H1 (cell line): ENCODE data around the gene MTFR2. TPM values are rescaled to one million over a fixed set of nuclear protein-coding genes. Genes with fewer than 3 reads are reported as not detected.

Experiments
- CTCF ChIA-PET: fragments of 300-600 bp; sonication (Branson Sonifier 250); formaldehyde crosslinking; loops from one replicate; lab custom pipeline; 2021; ENCODE audit not compliant: partially characterized antibody; lab: Charles Lee
- POLR2A ChIA-PET: fragments of 300-600 bp; sonication (Branson Sonifier 250); formaldehyde crosslinking; loops from one replicate; lab custom pipeline; 2021; ENCODE audit warnings: inconsistent platforms; ENCODE audit not compliant: partially characterized antibody; lab: Charles Lee
- DNase-seq, 2 experiments: peaks; one replicate each; pipeline versions ENCODE4 v3.0.0 to v3.0.0-alpha.2; 2010 to 2022; ENCODE audit warnings: low spot score in 2 of 2, low read depth in 1 of 2, mixed read lengths in 1 of 2
- FAIRE-seq: peaks from 2 replicates; lab custom pipeline; 2011; peaks lifted over from hg19 to GRCh38; lab: Jason Lieb, UNC
- H2AFZ ChIP-seq: 2 replicates; pipeline ENCODE4 v1.8.1; 2012; ENCODE audit warnings: low read length, inconsistent platforms
- H2AK5ac ChIP-seq: 2 replicates; pipeline ENCODE4 v1.6.1; 2013; ENCODE audit warnings: low read depth, low read length
- H2BK120ac ChIP-seq: replicated peaks from 2 replicates; pipeline ENCODE3; 2013; ENCODE audit warnings: low read depth, low read length, inconsistent platforms
- H2BK12ac ChIP-seq: 2 replicates; pipeline ENCODE4 v1.6.1; 2013; ENCODE audit warnings: low read depth, low read length
- H2BK15ac ChIP-seq: 2 replicates; pipeline ENCODE4 v1.6.1; 2013; ENCODE audit warnings: low read length
- H2BK20ac ChIP-seq: 2 replicates; pipeline ENCODE4 v1.6.1; 2013; ENCODE audit warnings: low read length
- H2BK5ac ChIP-seq: 2 replicates; pipeline ENCODE4 v1.6.1; 2013; ENCODE audit warnings: low read depth, low read length
- H3K14ac ChIP-seq: 2 replicates; pipeline ENCODE4 v1.6.1; 2013; ENCODE audit warnings: inconsistent platforms; ENCODE audit not compliant: insufficient read length
- H3K18ac ChIP-seq: 2 replicates; pipeline ENCODE4 v1.6.1; 2013; ENCODE audit warnings: low read length; ENCODE audit errors: extremely low read depth
- H3K23ac ChIP-seq: 2 replicates; pipeline ENCODE4 v1.6.1; 2013; ENCODE audit warnings: inconsistent platforms; ENCODE audit not compliant: insufficient read length
- H3K23me2 ChIP-seq: 2 replicates; pipeline ENCODE4 v1.6.1; 2013; ENCODE audit warnings: low read depth, low read length
- H3K27ac ChIP-seq: 2 replicates; pipeline ENCODE4 v1.6.1; 2011; ENCODE audit warnings: low read depth, low read length, inconsistent platforms
- H3K27me3 ChIP-seq, 4 experiments: replicated peaks in 1 of 4; 1 replicate in 1 of 4; 2 replicates in 3 of 4; pipeline versions ENCODE4 v1.6.1 to v1.8.1; 2011 to 2013; ENCODE audit warnings: low read length in 3 of 4, mild to moderate bottlenecking in 3 of 4, inconsistent platforms in 2 of 4, mixed read lengths in 2 of 4, moderate library complexity in 1 of 4; ENCODE audit not compliant: control insufficient read depth in 3 of 4, insufficient read depth in 3 of 4; ENCODE audit errors: extremely low read depth in 1 of 4
- H3K36me3 ChIP-seq, 4 experiments: 2 replicates each; pipeline versions ENCODE4 v1.6.1 to v1.8.1; 2011 to 2013; ENCODE audit warnings: mild to moderate bottlenecking in 4 of 4, low read length in 3 of 4, moderate library complexity in 2 of 4, control low read depth in 1 of 4, inconsistent platforms in 1 of 4; ENCODE audit not compliant: insufficient read depth in 4 of 4, control insufficient read depth in 2 of 4
- H3K4ac ChIP-seq: replicated peaks from 2 replicates; pipeline ENCODE3; 2013; ENCODE audit warnings: low read length, low read depth, mixed read lengths, inconsistent platforms; ENCODE audit not compliant: insufficient read length
- H3K4me1 ChIP-seq, 4 experiments: replicated peaks in 1 of 4; 1 replicate in 1 of 4; 2 replicates in 3 of 4; pipeline versions ENCODE4 v1.6.1 to v1.8.1; 2011 to 2013; ENCODE audit warnings: low read length in 3 of 4, inconsistent platforms in 2 of 4, mixed read lengths in 1 of 4; ENCODE audit not compliant: insufficient read depth in 4 of 4, control insufficient read depth in 3 of 4
- H3K4me2 ChIP-seq, 2 experiments: 2 replicates each; pipeline versions ENCODE4 v1.6.1 to v1.8.1; 2011 to 2013; ENCODE audit warnings: low read depth in 2 of 2, low read length in 2 of 2, control low read depth in 1 of 2, inconsistent platforms in 1 of 2, mild to moderate bottlenecking in 1 of 2; ENCODE audit not compliant: insufficient read depth in 1 of 2
- H3K4me3 ChIP-seq, 4 experiments: fragments of 200-600, 300-600 bp in 1 of 4; sonication (generic), shearing (Covaris generic), sonication (Bioruptor Twin) in 1 of 4; 2 replicates each; pipeline versions ENCODE4 v1.5.1 to v1.8.1; 2011 to 2016; ENCODE audit warnings: low read length in 4 of 4, low read depth in 3 of 4, control low read depth in 2 of 4, inconsistent platforms in 2 of 4, mild to moderate bottlenecking in 2 of 4, mixed read lengths in 1 of 4, moderate library complexity in 1 of 4; ENCODE audit not compliant: insufficient read depth in 2 of 4; ENCODE audit errors: extremely low read depth in 1 of 4
- H3K56ac ChIP-seq: replicated peaks from 2 replicates; pipeline ENCODE3; 2013; ENCODE audit warnings: low read depth, mild to moderate bottlenecking, mixed read lengths, low read length, inconsistent platforms; ENCODE audit not compliant: insufficient read length
- H3K79me1 ChIP-seq: 2 replicates; pipeline ENCODE4 v1.6.1; 2013; ENCODE audit warnings: low read depth, low read length, control low read depth
- H3K79me2 ChIP-seq, 2 experiments: 2 replicates each; pipeline versions ENCODE4 v1.6.1 to v1.8.1; 2012 to 2013; ENCODE audit warnings: low read length in 2 of 2, mild to moderate bottlenecking in 2 of 2, inconsistent platforms in 1 of 2; ENCODE audit not compliant: insufficient read depth in 2 of 2, control insufficient read depth in 1 of 2
- H3K9ac ChIP-seq, 4 experiments: replicated peaks in 1 of 4; 1 replicate in 1 of 4; 2 replicates in 3 of 4; pipeline versions ENCODE4 v1.6.1 to v1.8.1; 2011 to 2013; ENCODE audit warnings: low read depth in 3 of 4, low read length in 3 of 4, control low read depth in 2 of 4, mild to moderate bottlenecking in 2 of 4, moderate library complexity in 2 of 4, inconsistent platforms in 1 of 4; ENCODE audit errors: extremely low read depth in 1 of 4
- H3K9me3 ChIP-seq, 2 experiments: 2 replicates each; pipeline versions ENCODE4 v1.6.1 to v1.8.1; 2012 to 2013; ENCODE audit warnings: mild to moderate bottlenecking in 2 of 2, moderate library complexity in 2 of 2, control low read depth in 1 of 2, inconsistent platforms in 1 of 2, low read depth in 1 of 2, low read length in 1 of 2, mixed read lengths in 1 of 2; ENCODE audit not compliant: insufficient read depth in 2 of 2
- H4K20me1 ChIP-seq, 2 experiments: replicated peaks in 1 of 2; 2 replicates each; pipeline versions ENCODE3 to v1.8.1; 2011 to 2013; ENCODE audit warnings: inconsistent platforms in 2 of 2, low read length in 2 of 2, mild to moderate bottlenecking in 1 of 2; ENCODE audit not compliant: insufficient read depth in 2 of 2, control insufficient read depth in 1 of 2
- H4K5ac ChIP-seq: 2 replicates; pipeline ENCODE4 v1.6.1; 2013; ENCODE audit warnings: low read length, low read depth, mixed read lengths, inconsistent platforms; ENCODE audit not compliant: insufficient read length
- H4K8ac ChIP-seq: 2 replicates; pipeline ENCODE4 v1.8.0; 2013; ENCODE audit warnings: mild to moderate bottlenecking, moderate library complexity, low read length, inconsistent platforms; ENCODE audit not compliant: insufficient read depth; ENCODE audit errors: extremely low read depth
- H4K91ac ChIP-seq: replicated peaks from 2 replicates; pipeline ENCODE3; 2013; ENCODE audit warnings: low read length, mixed read lengths, inconsistent platforms; ENCODE audit not compliant: insufficient read length
- CBX5 ChIP-seq: fragments of 300-800, 300-1000 bp; sonication (generic); IDR thresholded peaks from 2 replicates; pipeline ENCODE4 v1.7.1; 2016; ENCODE audit warnings: antibody characterized with exemption, low read length, low read depth
- CTBP2 ChIP-seq: IDR thresholded peaks from 2 replicates; pipeline ENCODE4 v1.7.0; 2011; ENCODE audit warnings: borderline replicate concordance, mild to moderate bottlenecking, moderate library complexity, mixed read lengths, low read length; ENCODE audit not compliant: insufficient read depth, insufficient read length
- EGR1 ChIP-seq: IDR thresholded peaks from 2 replicates; pipeline ENCODE4 v1.6.1; 2011; ENCODE audit warnings: low read depth, low read length, borderline replicate concordance
- JUN ChIP-seq: IDR thresholded peaks from 2 replicates; pipeline ENCODE4 v1.6.1; 2011; ENCODE audit warnings: low read depth, mild to moderate bottlenecking, improper control_type of control experiment, low read length
- POLR2AphosphoS5 ChIP-seq: IDR thresholded peaks from 2 replicates; pipeline ENCODE4 v1.6.1; 2011; ENCODE audit warnings: low read depth, low read length
- SAP30 ChIP-seq: fragments of 300-600 bp; sonication (generic); IDR thresholded peaks from 2 replicates; pipeline ENCODE4 v1.7.1; 2012; ENCODE audit warnings: low read length, moderate library complexity, mild to moderate bottlenecking, inconsistent platforms; ENCODE audit not compliant: insufficient read depth, insufficient replicate concordance
- SIRT6 ChIP-seq: IDR thresholded peaks from one replicate; pipeline ENCODE4 v1.7.1; 2012; ENCODE audit warnings: low read length, inconsistent platforms
- SP2 ChIP-seq: IDR thresholded peaks from 2 replicates; pipeline ENCODE4 v1.6.1; 2012; ENCODE audit warnings: mild to moderate bottlenecking, low read length, inconsistent platforms
- SRF ChIP-seq: IDR thresholded peaks from 2 replicates; pipeline ENCODE4 v1.6.1; 2011; ENCODE audit warnings: mild to moderate bottlenecking, low read depth, low read length, moderate library complexity
- SUZ12 ChIP-seq: fragments of 200-600 bp; sonication (generic); IDR thresholded peaks from 2 replicates; pipeline ENCODE4 v1.6.1; 2012; ENCODE audit warnings: mild to moderate bottlenecking, inconsistent platforms, low read length, moderate library complexity, mixed read lengths
- TEAD4 ChIP-seq: IDR thresholded peaks from 2 replicates; pipeline ENCODE4 v1.6.1; 2012; ENCODE audit warnings: low read depth, low read length, inconsistent platforms, mixed read lengths
- YY1 ChIP-seq: IDR thresholded peaks from 2 replicates; pipeline ENCODE4 v1.6.1; 2011; ENCODE audit warnings: low read depth, mild to moderate bottlenecking, low read length
- WGBS, 2 experiments: shearing (Covaris generic) in 1 of 2; methylation state at CpG; one replicate each; pipeline versions ENCODE4 v1.1.6 to v1.1.7; 2013 to 2015; ENCODE audit warnings: low lambda C conversion rate in 2 of 2, mixed read lengths in 2 of 2, inconsistent platforms in 1 of 2, low coverage in 1 of 2, missing lambda C conversion rate in 1 of 2; ENCODE audit not compliant: insufficient replicate concordance in 2 of 2, insufficient coverage in 1 of 2, insufficient read length in 1 of 2; ENCODE audit errors: extremely low coverage in 1 of 2, missing lambda C conversion rate in 1 of 2; 5-methylcytosine and 5-hydroxymethylcytosine counted together
- polyA plus RNA-seq, 7 experiments: library from polyadenylated mRNA; depleted of rRNA in 3 of 7; stranded (reverse) in 5 of 7; unstranded in 2 of 7; fragments of >200 nt in 5 of 7; fragments of 200-250 nt in 2 of 7; gene quantifications; 1 replicate in 5 of 7; 2 replicates in 1 of 7; 4 replicates in 1 of 7; pipeline versions ENCODE4 v1.2.1 to v1.2.3, GENCODE V29; 2011 to 2013; ENCODE audit warnings: missing spikeins in 2 of 7, mixed read lengths in 2 of 7
- total RNA-seq: library from RNA; stranded (reverse); fragmentation: NEBNext Ultra II Directional; extraction: Animal tissue kit (Norgen Biotek cat#: 25700); gene quantifications from 2 replicates; pipeline ENCODE4 v1.2.1, GENCODE V29; 2021
- TF ChIP-seq, protein P1 (sequence below): IDR thresholded peaks from 2 replicates; pipeline ENCODE4 v1.6.1; 2011; ENCODE audit warnings: low read length, improper control_type of control experiment

The MTFR2 gene
- total and polyA plus RNA-seq, 2 of the 8 experiments (the other 6 are each of a cell fraction or from before 2014, with no cell fraction given): 8.5 to 10.7 TPM

DNA sequence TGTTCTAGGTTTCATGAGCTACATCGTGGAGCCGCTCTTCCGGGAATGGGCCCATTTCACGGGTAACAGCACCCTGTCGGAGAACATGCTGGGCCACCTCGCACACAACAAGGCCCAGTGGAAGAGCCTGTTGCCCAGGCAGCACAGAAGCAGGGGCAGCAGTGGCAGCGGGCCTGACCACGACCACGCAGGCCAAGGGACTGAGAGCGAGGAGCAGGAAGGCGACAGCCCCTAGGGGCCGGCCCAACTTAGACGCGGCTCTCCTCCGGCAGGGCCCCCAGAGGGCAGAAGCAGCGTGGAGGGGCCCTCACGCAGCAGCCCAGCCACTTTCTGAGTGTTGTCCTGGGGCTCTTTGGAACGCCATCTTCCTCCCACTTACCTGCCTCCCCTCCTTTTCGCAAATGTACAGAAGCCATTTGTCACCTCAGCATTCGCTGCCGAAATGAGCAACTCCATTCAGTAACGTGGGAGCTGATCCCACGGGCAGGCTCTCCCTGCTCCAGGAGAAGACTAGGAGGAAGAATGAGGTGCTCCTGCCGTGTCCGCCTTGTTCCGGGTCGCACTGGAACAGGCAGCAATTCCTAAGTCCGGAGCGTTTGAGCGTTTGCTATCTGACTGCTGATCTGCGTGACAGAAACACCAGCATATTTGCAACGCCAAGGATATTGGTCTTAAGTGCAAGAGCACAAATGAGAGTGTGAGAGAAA is 58.4 kb downstream of the MTFR2 start:
- Histone ChIP-seq H3K4me2 (no peak overlapping the region), H3K18ac (no peak overlapping the region), H2AFZ (peak overlapping the region; percentile 64; the same call in 1 of the 2 replicates), H3K23ac (no peak overlapping the region), H3K9ac (no peak overlapping the region), H3K9me3 (no peaks in the 10 kb centered on the region), H2BK20ac (no peak overlapping the region), H4K20me1 (no peaks in the 10 kb centered on the region), H3K23me2 (no peaks in the 10 kb centered on the region), H3K79me2 (no peaks in the 10 kb centered on the region), H2BK15ac (no peak overlapping the region), H4K91ac (no peak overlapping the region), H2AK5ac (no peak overlapping the region), H3K4ac (no peak overlapping the region), H3K56ac (peak overlapping the region; percentile 7), H2BK12ac (no peak overlapping the region), H3K4me3 (no peak overlapping the region), H3K14ac (no peak overlapping the region), H2BK5ac (no peak overlapping the region), H4K8ac (peak overlapping the region; percentile 57; the same call in 1 of the 2 replicates), H3K4me1 (no peaks in the 10 kb centered on the region; a peak in 1 of 7 replicates), H3K36me3 (no peaks in the 10 kb centered on the region), H3K79me1 (no peaks in the 10 kb centered on the region), H3K27me3 (no peaks in the 10 kb centered on the region), H2BK120ac (no peak overlapping the region), H3K27ac (no peak overlapping the region), H4K5ac (no peak overlapping the region)
- DNase-seq: no peak
- 92% methylated on average over 32 of the region's 32 CpGs; no CpG with 5 or more reads in 1 of the 2 experiments for WGBS, 2 experiments
- FAIRE-seq: no peak
- TF ChIP-seq SUZ12: no peak
- TF ChIP-seq EGR1: no peak
- TF ChIP-seq SAP30: no peak
- TF ChIP-seq, protein P1, sequence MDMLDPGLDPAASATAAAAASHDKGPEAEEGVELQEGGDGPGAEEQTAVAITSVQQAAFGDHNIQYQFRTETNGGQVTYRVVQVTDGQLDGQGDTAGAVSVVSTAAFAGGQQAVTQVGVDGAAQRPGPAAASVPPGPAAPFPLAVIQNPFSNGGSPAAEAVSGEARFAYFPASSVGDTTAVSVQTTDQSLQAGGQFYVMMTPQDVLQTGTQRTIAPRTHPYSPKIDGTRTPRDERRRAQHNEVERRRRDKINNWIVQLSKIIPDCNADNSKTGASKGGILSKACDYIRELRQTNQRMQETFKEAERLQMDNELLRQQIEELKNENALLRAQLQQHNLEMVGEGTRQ: no peak
- TF ChIP-seq TEAD4: no peak
- TF ChIP-seq CTBP2: no peak
- TF ChIP-seq SIRT6: no peak
- no peak for TF ChIP-seq SRF
- TF ChIP-seq JUN: no peak
- no peak for TF ChIP-seq YY1
- TF ChIP-seq SP2: no peak
- TF ChIP-seq POLR2AphosphoS5: no peak
- TF ChIP-seq CBX5: no peak
- ChIA-PET CTCF (interaction anchor here (0.7 kb wide), 2 partner anchors 10 to 449 kb away, joined by 3 read pairs; no protein-coding TSS in a partner anchor), POLR2A (no interaction called here)
